ENCODE results near the gene MED4.

GRCh38 chr13:48142436-48142835 lies 47.5 kb upstream of the MED4 start:
- TF ChIP-seq CTCF (IDR thresholded peaks at IDR 0.05) (no peak), FOXM1 (IDR thresholded peaks at IDR 0.05; ENCODE audit: low read depth) (no peak), EZH2phosphoT487 (IDR thresholded peaks at IDR 0.05; ENCODE audit: borderline replicate concordance, low read depth) (no peak), YY1 (IDR thresholded peaks at IDR 0.05; ENCODE audit: low read depth) (no peak), SIN3A (IDR thresholded peaks at IDR 0.05; ENCODE audit: borderline replicate concordance, low read depth, low read length) (no peak), EP300 (IDR thresholded peaks at IDR 0.05; ENCODE audit: borderline replicate concordance in 1 of 2, low read depth in 1 of 2, low read length in 1 of 2) (no peak), RAD21 (IDR thresholded peaks at IDR 0.05; ENCODE audit: low read length) (no peak)

Data from SK-N-SH (cell line).